Spleen (tissue), 11 donors: ENCODE data around the gene SIGLEC11. TPM values are rescaled to one million over a fixed set of nuclear protein-coding genes. Genes with fewer than 3 reads are reported as not detected.
"Not testable (repeated sequence)": the region's sequence is repeated elsewhere in the genome, so short reads cannot be mapped to it uniquely, and the experiment has no call there.

Experiments used
- DNase-seq: peaks from one replicate; pipeline ENCODE4 v3.0.0-alpha.2; 2020
- H3K27ac ChIP-seq, 8 donors: fragments of 200-600 bp; sonication (generic) in 7 of 8; 1 replicate in 4 of 8; 2 replicates in 4 of 8; pipeline versions ENCODE4 v1.5.0 to v1.8.0; 2016 to 2021; ENCODE audit warnings: inconsistent platforms in 4 of 8, mild to moderate bottlenecking in 4 of 8, moderate library complexity in 1 of 8
- H3K27me3 ChIP-seq, 7 donors: fragments of 200-600 bp; sonication (generic) in 6 of 7; replicated peaks in 1 of 7; 1 replicate in 4 of 7; 2 replicates in 3 of 7; pipeline versions ENCODE4 v1.5.0 to v1.8.0; 2016 to 2021; ENCODE audit warnings: inconsistent platforms in 3 of 7, mild to moderate bottlenecking in 1 of 7
- H3K36me3 ChIP-seq, 6 donors: fragments of 200-600 bp; sonication (generic) in 5 of 6; 1 replicate in 4 of 6; 2 replicates in 2 of 6; pipeline versions ENCODE4 v1.5.0 to v1.8.0; 2016 to 2021; ENCODE audit warnings: inconsistent platforms in 2 of 6
- H3K4me1 ChIP-seq, 6 donors: fragments of 200-600 bp; sonication (generic) in 5 of 6; 1 replicate in 3 of 6; 2 replicates in 3 of 6; pipeline versions ENCODE4 v1.5.0 to v1.8.0; 2016 to 2021; ENCODE audit warnings: inconsistent platforms in 3 of 6
- H3K4me3 ChIP-seq, 8 donors: fragments of 200-600 bp; sonication (generic) in 7 of 8; 1 replicate in 4 of 8; 2 replicates in 4 of 8; pipeline versions ENCODE4 v1.5.0 to v1.8.0; 2016 to 2021; ENCODE audit warnings: inconsistent platforms in 4 of 8, mild to moderate bottlenecking in 4 of 8, moderate library complexity in 2 of 8
- H3K9me3 ChIP-seq, 8 donors: fragments of 200-600 bp; sonication (generic) in 7 of 8; 1 replicate in 4 of 8; 2 replicates in 4 of 8; pipeline versions ENCODE4 v1.5.0 to v1.8.0; 2016 to 2021; ENCODE audit warnings: inconsistent platforms in 4 of 8
- CTCF ChIP-seq, 11 experiments: fragments of 200-600 bp in 7 of 11; fragments of 450-650 bp in 4 of 11; sonication (generic) in 4 of 11; IDR thresholded peaks in 8 of 11; conservative IDR thresholded peaks in 3 of 11; 1 replicate in 7 of 11; 2 replicates in 4 of 11; pipeline versions ENCODE4 v1.4.0 to v1.8.0; 2016 to 2021; ENCODE audit warnings: antibody characterized with exemption in 11 of 11, inconsistent platforms in 4 of 11, mild to moderate bottlenecking in 1 of 11
- POLR2A ChIP-seq, 3 donors: fragments of 450-650 bp; IDR thresholded peaks; one replicate each; pipeline ENCODE4 v1.5.1; 2017; ENCODE audit warnings: antibody characterized with exemption in 3 of 3, mild to moderate bottlenecking in 1 of 3
- POLR2AphosphoS5 ChIP-seq, 3 donors: sonication (generic); formaldehyde crosslinking; IDR thresholded peaks; one replicate each; pipeline ENCODE4 v1.5.1; 2017; ENCODE audit warnings: antibody characterized with exemption in 3 of 3
- WGBS, 5 donors: extraction: QIAGEN DNeasy Blood & Tissue Kit in 3 of 5; methylation state at CpG; one replicate each; pipeline versions ENCODE4 v1.1.5 to v1.1.7; 2013 to 2018; 5-methylcytosine and 5-hydroxymethylcytosine counted together
- intact Hi-C: fragments of 100-400 bp; cut with DNase I; formaldehyde crosslinking; loops from one replicate; pipeline ENCODE4 v1.15.0; 2023; ENCODE audit warnings: low total_unique reads
- polyA plus RNA-seq, 3 donors: library from polyadenylated mRNA; stranded (reverse); fragments of 200-250 nt; gene quantifications; one replicate each; pipeline ENCODE4 v1.2.1, GENCODE V29; 2013
- total RNA-seq, 7 donors: library from RNA; depleted of rRNA in 3 of 7; stranded (reverse); fragments of >200 nt in 3 of 7; fragmentation: NEBNext Ultra II Directional in 4 of 7; extraction: Animal tissue kit (Norgen Biotek cat#: 25700) in 4 of 7; gene quantifications; one replicate each; pipeline versions ENCODE4 v1.1.0 to v1.2.1, GENCODE V29; 2016 to 2021
- donor health status: healthy with polysubstance abuse.
- donor health status: DM: no; HTN: no; CAD: no; lungs with moderate emphysema.
- donor health status: DM: no; HTN: no; CAD: no.
- donor health status: Bipolar disorder and iron deficiency.
- donor health status: healthy.
- donor health status: DM: no; HTN: no; CAD: no.
- donor health status: DM: yes; HTN: yes; CAD: no.

Gene SIGLEC11
- total and polyA plus RNA-seq, 10 donors = 2.2 to 97.5 (median 40.1) TPM

- H3K27ac ChIP-seq = no peak overlapping the region
- no peak for TF ChIP-seq POLR2AphosphoS5 (IDR thresholded peaks at IDR 0.05)
- H3K36me3 ChIP-seq = peaks cover 0 to 91% (median 39%) of the 10 kb centered on the region in 6 donors
- no peaks in the 10 kb centered on the region for H3K27me3 ChIP-seq
- no peak for DNase-seq
- intact Hi-C loops = no loop called here
- H3K4me3 ChIP-seq = no peak overlapping the region
- H3K4me1 ChIP-seq = peaks cover 0 to 19% (median 3%) of the 10 kb centered on the region in 6 donors
- 85 to 90% (median 88%) methylated on average over 3 of the region's 3 CpGs for WGBS, 5 donors
- H3K9me3 ChIP-seq = no peaks in the 10 kb centered on the region
Observed at GRCh38 chr19:49976496-49976895, 15.5 kb upstream of the SIGLEC11 start.

GRCh38 chr19:49975051-49975450 is 14.1 kb upstream of the SIGLEC11 start:
- WGBS, 5 donors = 88 to 98% (median 93%) methylated on average over 4 to 7 of the region's 7 CpGs
- Histone ChIP-seq H3K27me3 (no peaks in the 10 kb centered on the region), H3K36me3 (peaks cover 0 to 77% (median 35%) of the 10 kb centered on the region in 6 donors), H3K4me1 (peaks cover 0 to 19% (median 3%) of the 10 kb centered on the region in 6 donors), H3K4me3 (no peak overlapping the region), H3K9me3 (no peaks in the 10 kb centered on the region), H3K27ac (no peak overlapping the region)
- TF ChIP-seq CTCF (IDR thresholded peaks at IDR 0.05 in 8 of 11, conservative IDR thresholded peaks at IDR 0.05 in 3 of 11) = no peak
- peak in 2 of 3 donors; percentile 37 to 50 for TF ChIP-seq POLR2AphosphoS5 (IDR thresholded peaks at IDR 0.05)
- DNase-seq = no peak
- intact Hi-C loops = no loop called here

GRCh38 chr19:49973987-49974386 is 13.0 kb upstream of the SIGLEC11 start:
- Histone ChIP-seq H3K4me3 (no peak overlapping the region), H3K9me3 (no peaks in the 10 kb centered on the region), H3K36me3 (peaks cover 0 to 66% (median 32%) of the 10 kb centered on the region in 6 donors), H3K4me1 (peaks cover 0 to 21% (median 3%) of the 10 kb centered on the region in 6 donors), H3K27me3 (peaks cover 0 to 4% (median 0%) of the 10 kb centered on the region in 7 donors), H3K27ac (no peak overlapping the region)
- WGBS, 5 donors = 63 to 85% (median 68%) methylated on average over 11 to 18 of the region's 18 CpGs
- TF ChIP-seq POLR2AphosphoS5 (IDR thresholded peaks at IDR 0.05) (peak; percentile 58 to 67 (median 62)), POLR2A (IDR thresholded peaks at IDR 0.05) (no peak)
- DNase-seq = no peak
- intact Hi-C loops = no loop called here

GRCh38 chr19:49972841-49973240 is 11.9 kb upstream of the SIGLEC11 start:
- Histone ChIP-seq H3K27me3 (peaks cover 0 to 15% (median 0%) of the 10 kb centered on the region in 7 donors), H3K4me1 (peaks cover 0 to 32% (median 3%) of the 10 kb centered on the region in 6 donors), H3K27ac (no peak overlapping the region), H3K36me3 (peaks cover 0 to 54% (median 22%) of the 10 kb centered on the region in 6 donors), H3K9me3 (no peaks in the 10 kb centered on the region), H3K4me3 (no peak overlapping the region)
- WGBS, 5 donors = 85 to 95% (median 93%) methylated on average over 5 to 6 of the region's 6 CpGs
- no peak for DNase-seq
- TF ChIP-seq CTCF (IDR thresholded peaks at IDR 0.05 in 8 of 11, conservative IDR thresholded peaks at IDR 0.05 in 3 of 11) (no peak), POLR2A (IDR thresholded peaks at IDR 0.05) (no peak), POLR2AphosphoS5 (IDR thresholded peaks at IDR 0.05) (peak in 1 of 3 donors; percentile 37)
- intact Hi-C loops = no loop called here

- WGBS, 5 donors = 57 to 85% (median 76%) methylated on average over 1 to 12 of the region's 12 CpGs
- Histone ChIP-seq H3K4me1 (peaks cover 0 to 36% (median 3%) of the 10 kb centered on the region in 6 donors), H3K27me3 (peaks cover 0 to 16% (median 0%) of the 10 kb centered on the region in 7 donors), H3K4me3 (no peak overlapping the region), H3K36me3 (peaks cover 0 to 46% (median 14%) of the 10 kb centered on the region in 6 donors), H3K9me3 (no peaks in the 10 kb centered on the region), H3K27ac (no peak overlapping the region)
- intact Hi-C loops = no loop called here
- TF ChIP-seq POLR2A (IDR thresholded peaks at IDR 0.05) (no peak), CTCF (IDR thresholded peaks at IDR 0.05 in 8 of 11, conservative IDR thresholded peaks at IDR 0.05 in 3 of 11) (no peak), POLR2AphosphoS5 (IDR thresholded peaks at IDR 0.05) (peak in 1 of 3 donors; percentile 34)
- no peak for DNase-seq
Observed at GRCh38 chr19:49971991-49972411, 11.0 kb upstream of the SIGLEC11 start.

GRCh38 chr19:49969355-49969754 is 8.4 kb upstream of the SIGLEC11 start:
- intact Hi-C loops, H3K9me3 ChIP-seq, DNase-seq: not testable (repeated sequence)
- Histone ChIP-seq H3K4me3 (peak overlapping the region in 1 of 8 donors; percentile 57), H3K4me1 (peaks cover 0 to 46% (median 6%) of the 10 kb centered on the region in 6 donors), H3K27ac (peak overlapping the region in 2 of 8 donors; percentile 70 to 78), H3K27me3 (peaks cover 0 to 16% (median 0%) of the 10 kb centered on the region in 7 donors), H3K36me3 (peaks cover 0 to 22% (median 0%) of the 10 kb centered on the region in 6 donors)
- WGBS, 5 donors = 0 to 4% (median 0%) methylated on average over 1 to 4 of the region's 9 CpGs
